ENCODE data around the gene ATP8A2.

DNA sequence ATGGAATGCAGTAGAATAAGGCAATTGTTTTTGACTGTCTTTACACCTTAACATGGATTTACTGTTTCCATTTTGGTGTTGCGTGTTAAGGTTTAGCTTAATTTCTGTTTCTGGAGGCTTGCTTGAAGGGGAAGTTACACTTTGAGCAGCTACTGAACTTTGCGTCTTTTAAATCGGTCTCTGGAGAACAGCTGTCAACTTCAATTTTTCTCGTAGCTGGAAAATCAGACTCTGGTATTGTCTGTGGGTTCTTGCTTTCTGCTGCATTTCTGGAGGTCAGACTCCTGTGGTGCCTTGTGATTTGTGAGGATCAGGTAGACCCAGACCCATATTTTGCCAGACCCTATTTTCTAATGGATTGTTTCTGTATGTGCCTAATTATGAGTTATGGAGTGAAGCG is 146.7 kb downstream of the ATP8A2 start:
- TF ChIP-seq POLR2A (IDR thresholded peaks at IDR 0.05) = no peak
- TF ChIP-seq, protein P1, sequence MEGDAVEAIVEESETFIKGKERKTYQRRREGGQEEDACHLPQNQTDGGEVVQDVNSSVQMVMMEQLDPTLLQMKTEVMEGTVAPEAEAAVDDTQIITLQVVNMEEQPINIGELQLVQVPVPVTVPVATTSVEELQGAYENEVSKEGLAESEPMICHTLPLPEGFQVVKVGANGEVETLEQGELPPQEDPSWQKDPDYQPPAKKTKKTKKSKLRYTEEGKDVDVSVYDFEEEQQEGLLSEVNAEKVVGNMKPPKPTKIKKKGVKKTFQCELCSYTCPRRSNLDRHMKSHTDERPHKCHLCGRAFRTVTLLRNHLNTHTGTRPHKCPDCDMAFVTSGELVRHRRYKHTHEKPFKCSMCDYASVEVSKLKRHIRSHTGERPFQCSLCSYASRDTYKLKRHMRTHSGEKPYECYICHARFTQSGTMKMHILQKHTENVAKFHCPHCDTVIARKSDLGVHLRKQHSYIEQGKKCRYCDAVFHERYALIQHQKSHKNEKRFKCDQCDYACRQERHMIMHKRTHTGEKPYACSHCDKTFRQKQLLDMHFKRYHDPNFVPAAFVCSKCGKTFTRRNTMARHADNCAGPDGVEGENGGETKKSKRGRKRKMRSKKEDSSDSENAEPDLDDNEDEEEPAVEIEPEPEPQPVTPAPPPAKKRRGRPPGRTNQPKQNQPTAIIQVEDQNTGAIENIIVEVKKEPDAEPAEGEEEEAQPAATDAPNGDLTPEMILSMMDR (IDR thresholded peaks at IDR 0.05) = no peak

Data from testis (tissue), 2 donors.